Lower leg skin (tissue), 3 donors: Measurements from ENCODE around the gene CAND1.

Experiments used
- CTCF ChIP-seq, 3 donors: fragments of 450-650 bp; IDR thresholded peaks; one replicate each; pipeline ENCODE4 v1.5.1; 2016; ENCODE audit warnings: antibody characterized with exemption in 3 of 3, mild to moderate bottlenecking in 3 of 3, moderate library complexity in 2 of 3
- POLR2A ChIP-seq, 2 donors: fragments of 450-650 bp; IDR thresholded peaks; one replicate each; pipeline ENCODE4 v1.6.1; 2016 to 2017; ENCODE audit warnings: antibody characterized with exemption in 2 of 2, mild to moderate bottlenecking in 1 of 2, moderate library complexity in 1 of 2

- no peak for TF ChIP-seq CTCF (IDR thresholded peaks at IDR 0.05)
- no peak for TF ChIP-seq POLR2A (IDR thresholded peaks at IDR 0.05)
These were observed 30.1 kb upstream of the CAND1 start for GRCh38 chr12:67239061-67239460.
